ENCODE results near the gene CEP350. TPM values are rescaled to one million over a fixed set of nuclear protein-coding genes. Genes with fewer than 3 reads are reported as not detected.
A peak's percentile ranks its signal among the peaks of the same experiment; 100 is the strongest.

Gene CEP350
- total RNA-seq, 1 experiment from 2014 or later: 17.1 TPM

DNA sequence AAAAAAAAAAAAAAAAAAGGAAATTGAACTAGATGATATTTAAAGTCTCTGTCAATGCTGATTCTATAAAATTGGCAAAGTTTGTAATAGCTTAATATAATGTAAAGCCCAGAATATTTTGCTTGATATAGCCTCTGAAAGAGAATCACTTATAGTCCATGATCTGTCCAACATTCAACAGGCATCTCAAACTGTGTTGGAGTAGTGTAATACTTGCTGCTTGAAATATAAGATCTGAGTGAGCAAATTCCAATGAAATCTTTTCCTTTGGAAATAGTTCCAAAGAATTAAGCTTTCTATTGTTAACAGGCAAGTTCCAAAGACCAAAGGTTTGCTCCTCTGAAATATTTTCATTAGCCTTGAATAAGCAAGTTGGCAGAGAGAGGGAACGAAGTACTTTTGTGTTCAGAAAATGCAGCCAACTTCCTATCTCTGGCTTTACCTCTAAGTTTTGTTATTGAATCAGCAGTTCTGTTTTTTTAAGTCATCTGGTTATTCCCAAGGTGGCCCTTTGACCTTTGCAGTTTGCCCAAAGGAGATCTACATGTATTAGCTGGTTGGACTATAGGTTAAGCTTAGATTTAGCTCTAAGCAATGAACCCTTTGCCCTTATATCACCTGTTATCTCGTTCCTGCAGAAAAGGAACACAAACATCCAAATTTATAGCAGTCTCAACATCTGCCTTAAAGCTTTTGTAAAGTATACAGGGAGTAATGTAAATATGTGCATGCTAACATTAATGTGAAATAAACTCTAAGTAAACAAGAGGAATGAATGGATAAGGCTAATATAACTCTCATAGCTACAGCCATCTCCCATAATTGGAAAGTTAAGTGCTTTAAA lies 24.4 kb upstream of the CEP350 start:
- intact Hi-C loops (cut with micrococcal nuclease): no loop called here
- ChIA-PET CTCF (no interaction called here), POLR2A (ENCODE audit: unreplicated experiment) (no interaction called here)
- Histone ChIP-seq H3K9me3 (ENCODE audit: low read length) (no peaks in the 10 kb centered on the region), H4K20me1 (ENCODE audit: low read length) (no peaks in the 10 kb centered on the region), H3K27ac (ENCODE audit: low read length) (no peak overlapping the region), H3K9ac (ENCODE audit: low read length) (no peak overlapping the region), H2AFZ (ENCODE audit: low read length) (no peak overlapping the region), H3K4me1 (ENCODE audit: insufficient read depth, low read length) (peaks cover 14% of the 10 kb centered on the region), H3K27me3 (ENCODE audit: low read length) (no peaks in the 10 kb centered on the region), H3K36me3 (ENCODE audit: low read depth, low read length) (no peaks in the 10 kb centered on the region), H3K4me3 (ENCODE audit: low read length) (no peak overlapping the region), H3F3A (ENCODE audit: low read length, unreplicated experiment) (no peaks in the 10 kb centered on the region), H3K79me2 (ENCODE audit: low read length) (no peaks in the 10 kb centered on the region), H3K4me2 (ENCODE audit: low read length) (no peak overlapping the region), H3K9me2 (replicated peaks; ENCODE audit: low read length) (no peaks in the 10 kb centered on the region)
- ATAC-seq (peak; percentile 25; the same call in 1 of the 2 replicates), DNase-seq (no peak)
- BruUV-seq (replicated peaks): no TSS peak
- no peak for TF ChIP-seq EZH2phosphoT487 (IDR thresholded peaks at IDR 0.05; ENCODE audit: borderline replicate concordance, low read length)
- TF ChIP-seq EZH2 (IDR thresholded peaks at IDR 0.05; ENCODE audit: low read length, unreplicated experiment): no peak
- TF ChIP-seq, protein P1, sequence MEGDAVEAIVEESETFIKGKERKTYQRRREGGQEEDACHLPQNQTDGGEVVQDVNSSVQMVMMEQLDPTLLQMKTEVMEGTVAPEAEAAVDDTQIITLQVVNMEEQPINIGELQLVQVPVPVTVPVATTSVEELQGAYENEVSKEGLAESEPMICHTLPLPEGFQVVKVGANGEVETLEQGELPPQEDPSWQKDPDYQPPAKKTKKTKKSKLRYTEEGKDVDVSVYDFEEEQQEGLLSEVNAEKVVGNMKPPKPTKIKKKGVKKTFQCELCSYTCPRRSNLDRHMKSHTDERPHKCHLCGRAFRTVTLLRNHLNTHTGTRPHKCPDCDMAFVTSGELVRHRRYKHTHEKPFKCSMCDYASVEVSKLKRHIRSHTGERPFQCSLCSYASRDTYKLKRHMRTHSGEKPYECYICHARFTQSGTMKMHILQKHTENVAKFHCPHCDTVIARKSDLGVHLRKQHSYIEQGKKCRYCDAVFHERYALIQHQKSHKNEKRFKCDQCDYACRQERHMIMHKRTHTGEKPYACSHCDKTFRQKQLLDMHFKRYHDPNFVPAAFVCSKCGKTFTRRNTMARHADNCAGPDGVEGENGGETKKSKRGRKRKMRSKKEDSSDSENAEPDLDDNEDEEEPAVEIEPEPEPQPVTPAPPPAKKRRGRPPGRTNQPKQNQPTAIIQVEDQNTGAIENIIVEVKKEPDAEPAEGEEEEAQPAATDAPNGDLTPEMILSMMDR (conservative IDR thresholded peaks at IDR 0.05; ENCODE audit: low read depth, low read length): no peak

DNA sequence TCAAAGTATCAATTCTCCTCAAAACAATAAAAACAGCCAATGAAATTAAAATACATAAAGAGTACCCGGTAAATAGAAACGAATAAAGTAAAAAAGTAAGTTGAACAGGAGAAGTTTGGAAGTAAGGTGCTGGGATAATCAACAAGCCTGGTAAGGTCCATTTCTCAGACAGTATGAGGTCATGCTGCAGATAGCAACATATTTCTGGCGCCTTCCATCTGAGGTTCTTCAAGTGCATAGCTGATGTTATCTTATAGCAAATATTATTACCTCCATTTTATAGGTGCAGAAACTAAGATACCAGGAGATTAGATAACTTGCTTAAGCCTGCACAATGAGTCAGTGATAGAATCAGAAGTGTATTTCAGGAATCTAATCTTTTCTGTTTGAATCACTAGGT lies 23.7 kb upstream of the CEP350 start:
- no peak overlapping the region for H3K9ac ChIP-seq (ENCODE audit: low read length)
- peaks cover 11% of the 10 kb centered on the region for H3K4me1 ChIP-seq (ENCODE audit: insufficient read depth, low read length)
- BruUV-seq (replicated peaks): no TSS peak
- H4K20me1 ChIP-seq (ENCODE audit: low read length): no peaks in the 10 kb centered on the region
- TF ChIP-seq EZH2 (IDR thresholded peaks at IDR 0.05; ENCODE audit: low read length, unreplicated experiment): no peak
- TF ChIP-seq EZH2phosphoT487 (IDR thresholded peaks at IDR 0.05; ENCODE audit: borderline replicate concordance, low read length): no peak
- TF ChIP-seq, protein P1 (conservative IDR thresholded peaks at IDR 0.05; ENCODE audit: low read depth, low read length): no peak
- H3K9me3 ChIP-seq (ENCODE audit: low read length): no peaks in the 10 kb centered on the region
- ChIA-PET POLR2A (ENCODE audit: unreplicated experiment) (no interaction called here), CTCF (no interaction called here)
- DNase-seq (no peak), ATAC-seq (peak; percentile 18; the same call in 1 of the 2 replicates)
- no peaks in the 10 kb centered on the region for H3K9me2 ChIP-seq (replicated peaks; ENCODE audit: low read length)
- intact Hi-C loops (cut with micrococcal nuclease): no loop called here
- no peaks in the 10 kb centered on the region for H3K27me3 ChIP-seq (ENCODE audit: low read length)
- no peaks in the 10 kb centered on the region for H3K36me3 ChIP-seq (ENCODE audit: low read depth, low read length)
- no peak overlapping the region for H3K4me3 ChIP-seq (ENCODE audit: low read length)
- H3K27ac ChIP-seq (ENCODE audit: low read length): no peak overlapping the region
- no peaks in the 10 kb centered on the region for H3F3A ChIP-seq (ENCODE audit: low read length, unreplicated experiment)
- H2AFZ ChIP-seq (ENCODE audit: low read length): no peak overlapping the region
- H3K79me2 ChIP-seq (ENCODE audit: low read length): no peaks in the 10 kb centered on the region
- H3K4me2 ChIP-seq (ENCODE audit: low read length): no peak overlapping the region

DNA sequence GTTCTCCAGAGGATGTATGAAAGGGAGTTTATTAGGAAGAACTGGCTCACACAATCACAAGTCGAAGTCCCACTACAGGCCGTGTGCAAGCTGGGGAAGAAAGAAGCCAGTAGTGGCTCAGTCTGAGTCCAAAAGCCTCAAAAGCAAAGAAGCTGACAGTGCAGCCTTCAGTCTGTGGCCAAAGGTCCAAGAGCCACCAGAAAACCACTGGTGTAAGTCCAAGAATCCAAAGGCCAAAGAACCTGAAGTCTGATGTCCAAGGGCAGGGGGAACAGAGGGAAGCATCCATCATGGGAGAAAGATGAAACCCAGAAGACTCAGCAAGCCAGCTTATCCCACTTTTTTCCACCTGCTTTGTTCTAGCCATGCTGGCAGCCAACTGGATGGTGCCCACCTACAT lies 21.4 kb upstream of the CEP350 start:
- Histone ChIP-seq H3K9me3 (ENCODE audit: low read length) (no peaks in the 10 kb centered on the region), H3K4me3 (ENCODE audit: low read length) (no peak overlapping the region), H4K20me1 (ENCODE audit: low read length) (no peaks in the 10 kb centered on the region), H3F3A (ENCODE audit: low read length, unreplicated experiment) (no peaks in the 10 kb centered on the region), H3K9ac (ENCODE audit: low read length) (no peak overlapping the region), H3K79me2 (ENCODE audit: low read length) (no peaks in the 10 kb centered on the region), H3K27me3 (ENCODE audit: low read length) (no peaks in the 10 kb centered on the region), H3K36me3 (ENCODE audit: low read depth, low read length) (no peaks in the 10 kb centered on the region), H3K4me2 (ENCODE audit: low read length) (no peak overlapping the region), H3K4me1 (ENCODE audit: insufficient read depth, low read length) (peaks cover 8% of the 10 kb centered on the region), H2AFZ (ENCODE audit: low read length) (no peak overlapping the region), H3K9me2 (replicated peaks; ENCODE audit: low read length) (no peaks in the 10 kb centered on the region), H3K27ac (ENCODE audit: low read length) (no peak overlapping the region)
- no peak for TF ChIP-seq EZH2 (IDR thresholded peaks at IDR 0.05; ENCODE audit: low read length, unreplicated experiment)
- ATAC-seq: no peak
- ChIA-PET POLR2A (ENCODE audit: unreplicated experiment) (no interaction called here), CTCF (no interaction called here)
- intact Hi-C loops (cut with micrococcal nuclease): no loop called here
- no TSS peak for BruUV-seq (replicated peaks)
- no peak for DNase-seq

Measured in PC-3 (cell line).